Endothelial cell of umbilical vein (primary cell): Measurements from ENCODE around the gene TOB2. TPM values are rescaled to one million over a fixed set of nuclear protein-coding genes. Genes with fewer than 3 reads are reported as not detected.

Experiments used
- BruUV-seq: library from RNA; stranded (reverse); fragments of 400-500 nt; replicated peaks from 2 replicates; lab custom pipeline; 2021; lab: Mats Ljungman, UMichigan
- CTCF ChIA-PET: fragments of 300-600, 350-600 bp; sonication (Branson Sonifier 250); formaldehyde crosslinking; loops from one replicate; lab custom pipeline; 2021; ENCODE audit warnings: antibody characterized with exemption, inconsistent platforms; lab: Charles Lee
- POLR2A ChIA-PET: fragments of 300-600, 350-600 bp; sonication (Branson Sonifier 250); formaldehyde crosslinking; loops from one replicate; lab custom pipeline; 2021; ENCODE audit warnings: antibody characterized with exemption, inconsistent platforms; lab: Charles Lee
- DNase-seq: peaks from one replicate; pipeline ENCODE4 v3.0.0-alpha.2; 2011; ENCODE audit warnings: low read depth, low spot score
- FAIRE-seq: peaks from 2 replicates; lab custom pipeline; 2011; peaks lifted over from hg19 to GRCh38; lab: Jason Lieb, UNC
- H2AFZ ChIP-seq: 2 replicates; pipeline ENCODE4 v1.6.0; 2012; ENCODE audit warnings: low read depth, low read length, control low read depth, inconsistent platforms
- H3K27ac ChIP-seq: 2 replicates; pipeline ENCODE4 v1.5.1; 2011; ENCODE audit warnings: low read depth, mild to moderate bottlenecking, control low read depth, low read length, moderate library complexity; ENCODE audit not compliant: insufficient read depth
- H3K27me3 ChIP-seq, 2 experiments: 2 replicates each; pipeline versions ENCODE4 v1.6.0 to v1.6.1; 2011; ENCODE audit warnings: low read length in 2 of 2, mixed read lengths in 1 of 2; ENCODE audit not compliant: control insufficient read depth in 2 of 2, insufficient read depth in 2 of 2
- H3K36me3 ChIP-seq, 2 experiments: 2 replicates in 1 of 2; 3 replicates in 1 of 2; pipeline ENCODE4 v1.5.1; 2011; ENCODE audit warnings: low read length in 2 of 2, mild to moderate bottlenecking in 1 of 2, moderate library complexity in 1 of 2; ENCODE audit not compliant: control insufficient read depth in 2 of 2, insufficient read depth in 2 of 2; ENCODE audit errors: extremely low read depth in 1 of 2
- H3K4me1 ChIP-seq: 3 replicates; pipeline ENCODE4 v1.5.1; 2011; ENCODE audit warnings: mild to moderate bottlenecking, low read length; ENCODE audit not compliant: control insufficient read depth, insufficient read depth; ENCODE audit errors: extremely low read depth
- H3K4me2 ChIP-seq: 2 replicates; pipeline ENCODE4 v1.6.1; 2011; ENCODE audit warnings: low read length, control low read depth, mixed read lengths; ENCODE audit not compliant: insufficient read depth
- H3K4me3 ChIP-seq, 3 experiments: fragments of 200-600 bp in 1 of 3; sonication (generic), shearing (Covaris generic) in 1 of 3; replicated peaks in 1 of 3; 2 replicates each; pipeline ENCODE4 v1.5.1; 2011 to 2016; ENCODE audit warnings: control low read depth in 3 of 3, low read length in 3 of 3, mild to moderate bottlenecking in 2 of 3, inconsistent platforms in 1 of 3, low read depth in 1 of 3, moderate library complexity in 1 of 3; ENCODE audit not compliant: insufficient read depth in 1 of 3
- H3K79me2 ChIP-seq: 2 replicates; pipeline ENCODE4 v1.6.0; 2012; ENCODE audit warnings: low read length, inconsistent platforms; ENCODE audit not compliant: control insufficient read depth, insufficient read depth
- H3K9ac ChIP-seq: replicated peaks from 2 replicates; pipeline ENCODE3; 2011; ENCODE audit warnings: low read length, control low read depth; ENCODE audit not compliant: insufficient read depth; ENCODE audit errors: extremely low read depth
- H3K9me1 ChIP-seq: replicated peaks from 3 replicates; pipeline ENCODE4 v1.6.0; 2011; ENCODE audit warnings: mild to moderate bottlenecking, low read length; ENCODE audit not compliant: control insufficient read depth, insufficient read depth; ENCODE audit errors: extremely low read depth
- H3K9me3 ChIP-seq: replicated peaks from 2 replicates; pipeline ENCODE4 v1.5.1; 2012; ENCODE audit warnings: low read length, inconsistent platforms; ENCODE audit not compliant: control insufficient read depth, insufficient read depth
- H4K20me1 ChIP-seq: replicated peaks from 2 replicates; pipeline ENCODE3; 2011; ENCODE audit warnings: mild to moderate bottlenecking, low read length; ENCODE audit not compliant: control insufficient read depth, insufficient read depth; ENCODE audit errors: extremely low read depth
- EZH2 ChIP-seq: IDR thresholded peaks from 2 replicates; pipeline ENCODE4 v1.6.1; 2012; ENCODE audit warnings: borderline replicate concordance, low read depth, mild to moderate bottlenecking, moderate library complexity, low read length, inconsistent platforms; ENCODE audit not compliant: severe bottlenecking
- GATA2 ChIP-seq: IDR thresholded peaks from 2 replicates; pipeline ENCODE4 v1.7.0; 2011; ENCODE audit warnings: low read depth, mild to moderate bottlenecking, moderate library complexity, mixed read lengths, low read length; ENCODE audit not compliant: insufficient read length, insufficient read depth
- JUN ChIP-seq: IDR thresholded peaks from 2 replicates; pipeline ENCODE4 v1.6.1; 2011; ENCODE audit warnings: borderline replicate concordance, low read depth; ENCODE audit not compliant: insufficient read length, insufficient read depth
- POLR2AphosphoS5 ChIP-seq: IDR thresholded peaks from 2 replicates; pipeline ENCODE4 v1.6.1; 2012; ENCODE audit warnings: low read depth, mild to moderate bottlenecking, control low read depth, low read length, moderate library complexity; ENCODE audit not compliant: insufficient read depth
- dilution Hi-C: fragments of 300-500 bp; cut with MboI; formaldehyde crosslinking; loops from one replicate; pipeline ENCODE4 v1.15.0; 2019; ENCODE audit warnings: low sequenced_read_pairs; ENCODE audit not compliant: extremely low pct_ligation_motif_present
- intact Hi-C: fragments of 100-400 bp; cut with micrococcal nuclease; formaldehyde crosslinking; loops from one replicate; pipeline ENCODE4 v1.10.0; 2022
- polyA plus RNA-seq, 4 experiments: library from polyadenylated mRNA; depleted of rRNA in 3 of 4; stranded (reverse) in 3 of 4; unstranded in 1 of 4; fragments of >200 nt; gene quantifications; 2 replicates each; pipeline versions ENCODE4 v1.2.1 to v1.2.3, GENCODE V29; 2011 to 2012; ENCODE audit warnings: missing spikeins in 1 of 4
- total RNA-seq: library from RNA; stranded (reverse); gene quantifications from 2 replicates; pipeline ENCODE4 v1.2.3, GENCODE V29; 2021
- TF ChIP-seq, protein P1 (sequence below), 2 donors: IDR thresholded peaks; 1 replicate in 1 of 2; 2 replicates in 1 of 2; pipeline ENCODE4 v1.5.1; 2011; ENCODE audit warnings: low read length in 2 of 2, mild to moderate bottlenecking in 2 of 2, moderate library complexity in 2 of 2, control low read depth in 1 of 2, inconsistent platforms in 1 of 2, low read depth in 1 of 2; ENCODE audit not compliant: insufficient read depth in 1 of 2; ENCODE audit errors: extremely low read depth in 1 of 2

TOB2 gene
- total and polyA plus RNA-seq, 2 donors (not counting 3 experiments of a cell fraction or from before 2014, with no cell fraction given), result 21.7 to 44.7 TPM

- Histone ChIP-seq H3K4me1 (no peaks in the 10 kb centered on the region), H3K4me2 (no peak overlapping the region), H3K9me3 (no peaks in the 10 kb centered on the region), H3K27me3 (no peaks in the 10 kb centered on the region), H3K27ac (no peak overlapping the region), H2AFZ (no peak overlapping the region), H3K9ac (no peak overlapping the region), H3K9me1 (no peaks in the 10 kb centered on the region), H3K79me2 (no peaks in the 10 kb centered on the region), H4K20me1 (no peaks in the 10 kb centered on the region), H3K4me3 (no peak overlapping the region), H3K36me3 (no peaks in the 10 kb centered on the region)
- DNase-seq, result no peak
- dilution Hi-C loops, result no loop called here
- intact Hi-C loops, result no loop called here
- ChIA-PET POLR2A (no interaction called here), CTCF (interaction anchor here (0.5 to 1.7 kb wide), 4 partner anchors 23 to 128 kb away, joined by 3 to 6 read pairs (median 4); no protein-coding TSS in a partner anchor)
- no peak for FAIRE-seq
- BruUV-seq, result no TSS peak
- TF ChIP-seq POLR2AphosphoS5, result no peak
- TF ChIP-seq, protein P1, sequence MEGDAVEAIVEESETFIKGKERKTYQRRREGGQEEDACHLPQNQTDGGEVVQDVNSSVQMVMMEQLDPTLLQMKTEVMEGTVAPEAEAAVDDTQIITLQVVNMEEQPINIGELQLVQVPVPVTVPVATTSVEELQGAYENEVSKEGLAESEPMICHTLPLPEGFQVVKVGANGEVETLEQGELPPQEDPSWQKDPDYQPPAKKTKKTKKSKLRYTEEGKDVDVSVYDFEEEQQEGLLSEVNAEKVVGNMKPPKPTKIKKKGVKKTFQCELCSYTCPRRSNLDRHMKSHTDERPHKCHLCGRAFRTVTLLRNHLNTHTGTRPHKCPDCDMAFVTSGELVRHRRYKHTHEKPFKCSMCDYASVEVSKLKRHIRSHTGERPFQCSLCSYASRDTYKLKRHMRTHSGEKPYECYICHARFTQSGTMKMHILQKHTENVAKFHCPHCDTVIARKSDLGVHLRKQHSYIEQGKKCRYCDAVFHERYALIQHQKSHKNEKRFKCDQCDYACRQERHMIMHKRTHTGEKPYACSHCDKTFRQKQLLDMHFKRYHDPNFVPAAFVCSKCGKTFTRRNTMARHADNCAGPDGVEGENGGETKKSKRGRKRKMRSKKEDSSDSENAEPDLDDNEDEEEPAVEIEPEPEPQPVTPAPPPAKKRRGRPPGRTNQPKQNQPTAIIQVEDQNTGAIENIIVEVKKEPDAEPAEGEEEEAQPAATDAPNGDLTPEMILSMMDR (IDR thresholded peaks at IDR 0.05; ENCODE audit: extremely low read depth in 1 of 2, insufficient read depth in 1 of 2, low read depth in 1 of 2, low read length in 2 of 2), result no peak
- TF ChIP-seq GATA2, result no peak
- no peak for TF ChIP-seq EZH2
- TF ChIP-seq JUN, result no peak
Observed at GRCh38 chr22:41398921-41399320, 47.7 kb downstream of the TOB2 start.
